CD14-positive monocyte (primary cell): ENCODE results near the gene PKP4. TPM values are rescaled to one million over a fixed set of nuclear protein-coding genes. Genes with fewer than 3 reads are reported as not detected.
"Not testable (repeated sequence)": the region's sequence is repeated elsewhere in the genome, so short reads cannot be mapped to it uniquely, and the experiment has no call there.

Source experiments
- DNase-seq, 3 donors: peaks; one replicate each; pipeline ENCODE4 v3.0.0-alpha.2; 2011 to 2022
- H2AFZ ChIP-seq: 2 replicates; pipeline ENCODE4 v1.6.0; 2012; ENCODE audit warnings: mild to moderate bottlenecking, low read depth, low read length, inconsistent platforms; ENCODE audit not compliant: insufficient read depth, poor library complexity, severe bottlenecking
- H3K27ac ChIP-seq, 2 donors: 1 replicate in 1 of 2; 2 replicates in 1 of 2; pipeline ENCODE4 v1.5.1; 2012 to 2013; ENCODE audit warnings: low read length in 2 of 2, control low read depth in 1 of 2, inconsistent platforms in 1 of 2, low read depth in 1 of 2, mild to moderate bottlenecking in 1 of 2
- H3K27me3 ChIP-seq, 2 donors: one replicate each; pipeline versions ENCODE4 v1.6.0 to v1.6.1; 2011 to 2013; ENCODE audit warnings: low read length in 2 of 2; ENCODE audit not compliant: control insufficient read depth in 2 of 2, insufficient read depth in 2 of 2
- H3K36me3 ChIP-seq, 2 donors: replicated peaks in 1 of 2; 1 replicate in 1 of 2; 2 replicates in 1 of 2; pipeline versions ENCODE4 v1.5.1 to v1.6.1; 2012 to 2013; ENCODE audit warnings: low read length in 2 of 2, control low read depth in 1 of 2, inconsistent platforms in 1 of 2, mild to moderate bottlenecking in 1 of 2; ENCODE audit not compliant: insufficient read depth in 2 of 2, control insufficient read depth in 1 of 2
- H3K4me1 ChIP-seq, 2 donors: 1 replicate in 1 of 2; 2 replicates in 1 of 2; pipeline versions ENCODE4 v1.5.1 to v1.6.1; 2012 to 2013; ENCODE audit warnings: low read length in 2 of 2, control low read depth in 1 of 2, inconsistent platforms in 1 of 2, mild to moderate bottlenecking in 1 of 2, moderate library complexity in 1 of 2; ENCODE audit not compliant: insufficient read depth in 2 of 2, control insufficient read depth in 1 of 2
- H3K4me2 ChIP-seq: replicated peaks from 2 replicates; pipeline ENCODE3; 2012; ENCODE audit warnings: low read length, moderate library complexity, mild to moderate bottlenecking; ENCODE audit not compliant: poor library complexity, severe bottlenecking; ENCODE audit errors: extremely low read depth
- H3K4me3 ChIP-seq, 3 experiments: fragments of 200-600 bp in 1 of 3; sonication (generic) in 1 of 3; replicated peaks in 1 of 3; 1 replicate in 2 of 3; 2 replicates in 1 of 3; pipeline ENCODE4 v1.5.1; 2011 to 2013; ENCODE audit warnings: low read length in 3 of 3, mild to moderate bottlenecking in 3 of 3, control low read depth in 2 of 3, low read depth in 2 of 3, inconsistent platforms in 1 of 3, moderate library complexity in 1 of 3
- H3K79me2 ChIP-seq: 2 replicates; pipeline ENCODE4 v1.6.0; 2012; ENCODE audit warnings: mild to moderate bottlenecking, control low read depth, inconsistent platforms, low read length, moderate library complexity; ENCODE audit not compliant: insufficient read depth
- H3K9ac ChIP-seq: 2 replicates; pipeline ENCODE4 v1.6.0; 2017; ENCODE audit warnings: low read length, mild to moderate bottlenecking; ENCODE audit not compliant: insufficient read depth, poor library complexity, severe bottlenecking
- H3K9me3 ChIP-seq, 2 donors: replicated peaks in 1 of 2; 1 replicate in 1 of 2; 2 replicates in 1 of 2; pipeline versions ENCODE4 v1.5.1 to v1.6.1; 2012 to 2013; ENCODE audit warnings: low read length in 2 of 2, control low read depth in 1 of 2; ENCODE audit not compliant: control insufficient read depth in 1 of 2, insufficient read depth in 1 of 2
- H4K20me1 ChIP-seq: 2 replicates; pipeline ENCODE4 v1.6.0; 2012; ENCODE audit warnings: mild to moderate bottlenecking, low read length, control low read depth, moderate library complexity; ENCODE audit not compliant: insufficient read depth
- H3K27ac Mint-ChIP-seq, 7 donors: one replicate each; pipeline ENCODE4 v1.8.0; 2020; ENCODE audit warnings: mild to moderate bottlenecking in 7 of 7, mixed read lengths in 7 of 7, moderate library complexity in 6 of 7, inconsistent platforms in 2 of 7
- H3K27me3 Mint-ChIP-seq, 3 donors: one replicate each; pipeline ENCODE4 v1.8.0; 2021 to 2022; ENCODE audit warnings: low read depth in 3 of 3, mild to moderate bottlenecking in 3 of 3, mixed read lengths in 3 of 3, moderate library complexity in 3 of 3, inconsistent platforms in 1 of 3
- H3K36me3 Mint-ChIP-seq, 2 donors: one replicate each; pipeline ENCODE4 v1.8.0; 2020; ENCODE audit warnings: mixed read lengths in 2 of 2, inconsistent platforms in 1 of 2, mild to moderate bottlenecking in 1 of 2
- H3K4me1 Mint-ChIP-seq: one replicate; pipeline ENCODE4 v1.8.0; 2020; ENCODE audit warnings: mild to moderate bottlenecking, mixed read lengths
- H3K4me3 Mint-ChIP-seq, 2 donors: one replicate each; pipeline ENCODE4 v1.8.0; 2020; ENCODE audit warnings: mild to moderate bottlenecking in 2 of 2, mixed read lengths in 2 of 2, moderate library complexity in 1 of 2
- H3K9me3 Mint-ChIP-seq, 7 donors: one replicate each; pipeline ENCODE4 v1.8.0; 2020 to 2022; ENCODE audit warnings: mixed read lengths in 7 of 7, mild to moderate bottlenecking in 6 of 7, moderate library complexity in 6 of 7, inconsistent platforms in 2 of 7
- WGBS: methylation state at CpG from one replicate; pipeline ENCODE4 v1.1.5; 2013; ENCODE audit warnings: missing lambda C conversion rate; ENCODE audit not compliant: insufficient coverage; 5-methylcytosine and 5-hydroxymethylcytosine counted together
- intact Hi-C, 2 donors: fragments of 100-400 bp; cut with micrococcal nuclease; formaldehyde crosslinking; loops; one replicate each; pipeline versions ENCODE4 v1.15.0 to v1.15.1; 2023
- polyA plus RNA-seq, 3 donors: library from polyadenylated mRNA; depleted of rRNA in 1 of 3; unstranded in 2 of 3; stranded (reverse) in 1 of 3; fragments of 300-500 nt in 2 of 3; fragments of >200 nt in 1 of 3; fragmentation: Illumina TruSeq in 2 of 3; gene quantifications; 1 replicate in 2 of 3; 2 replicates in 1 of 3; pipeline ENCODE4 v1.2.3, GENCODE V29; 2012 to 2021
- TF ChIP-seq, protein P1 (sequence below): fragments of 200-600 bp; IDR thresholded peaks from one replicate; pipeline ENCODE4 v1.8.0; 2022; ENCODE audit warnings: antibody characterized with exemption, mild to moderate bottlenecking

PKP4 gene
- polyA plus RNA-seq, 3 donors, result 0.33 to 9.4 (median 0.73) TPM

DNA sequence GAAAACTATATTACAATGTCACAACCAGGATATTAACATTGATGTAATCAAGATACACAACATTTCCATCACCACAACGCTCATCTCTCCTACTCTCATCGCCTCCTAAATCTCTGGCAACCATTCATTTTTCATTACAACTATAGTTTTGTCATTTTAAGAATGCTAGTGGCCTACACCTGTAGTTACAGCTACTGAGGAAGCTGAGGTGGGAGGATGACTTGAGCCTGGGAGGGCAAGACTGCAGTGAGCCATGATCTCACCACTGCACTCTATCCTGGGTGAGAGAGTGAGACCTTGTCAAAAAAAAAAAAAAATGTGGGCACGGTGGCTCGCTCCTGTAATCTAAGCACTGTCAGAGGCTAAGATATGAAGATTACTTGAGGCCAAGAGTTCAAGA lies 10.5 kb downstream of the PKP4 start:
- no peak for DNase-seq
- Mint-ChIP-seq H3K9me3 (peaks cover 0 to 7% (median 3%) of the 10 kb centered on the region in 7 donors), H3K27ac (no peak overlapping the region), H3K36me3 (peaks cover 14 to 24% of the 10 kb centered on the region in 2 donors), H3K27me3 (no peaks in the 10 kb centered on the region), H3K4me3 (no peak overlapping the region), H3K4me1 (peaks cover 3% of the 10 kb centered on the region)
- intact Hi-C loops, result no loop called here
- no peak overlapping the region for H2AFZ ChIP-seq
- H3K36me3 ChIP-seq, result no peaks in the 10 kb centered on the region
- H4K20me1 ChIP-seq, result no peaks in the 10 kb centered on the region
- H3K4me2 ChIP-seq, result no peak overlapping the region
- no peak overlapping the region for H3K4me3 ChIP-seq
- no peaks in the 10 kb centered on the region for H3K27me3 ChIP-seq
- WGBS, result no CpG with 5 or more reads among the region's 4 CpGs
- TF ChIP-seq, protein P1, sequence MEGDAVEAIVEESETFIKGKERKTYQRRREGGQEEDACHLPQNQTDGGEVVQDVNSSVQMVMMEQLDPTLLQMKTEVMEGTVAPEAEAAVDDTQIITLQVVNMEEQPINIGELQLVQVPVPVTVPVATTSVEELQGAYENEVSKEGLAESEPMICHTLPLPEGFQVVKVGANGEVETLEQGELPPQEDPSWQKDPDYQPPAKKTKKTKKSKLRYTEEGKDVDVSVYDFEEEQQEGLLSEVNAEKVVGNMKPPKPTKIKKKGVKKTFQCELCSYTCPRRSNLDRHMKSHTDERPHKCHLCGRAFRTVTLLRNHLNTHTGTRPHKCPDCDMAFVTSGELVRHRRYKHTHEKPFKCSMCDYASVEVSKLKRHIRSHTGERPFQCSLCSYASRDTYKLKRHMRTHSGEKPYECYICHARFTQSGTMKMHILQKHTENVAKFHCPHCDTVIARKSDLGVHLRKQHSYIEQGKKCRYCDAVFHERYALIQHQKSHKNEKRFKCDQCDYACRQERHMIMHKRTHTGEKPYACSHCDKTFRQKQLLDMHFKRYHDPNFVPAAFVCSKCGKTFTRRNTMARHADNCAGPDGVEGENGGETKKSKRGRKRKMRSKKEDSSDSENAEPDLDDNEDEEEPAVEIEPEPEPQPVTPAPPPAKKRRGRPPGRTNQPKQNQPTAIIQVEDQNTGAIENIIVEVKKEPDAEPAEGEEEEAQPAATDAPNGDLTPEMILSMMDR, result no peak
- H3K9me3 ChIP-seq, result no peaks in the 10 kb centered on the region
- peaks cover 51% of the 10 kb centered on the region for H3K79me2 ChIP-seq
- no peak overlapping the region for H3K9ac ChIP-seq
- H3K4me1 ChIP-seq, result no peaks in the 10 kb centered on the region
- no peak overlapping the region for H3K27ac ChIP-seq

DNA sequence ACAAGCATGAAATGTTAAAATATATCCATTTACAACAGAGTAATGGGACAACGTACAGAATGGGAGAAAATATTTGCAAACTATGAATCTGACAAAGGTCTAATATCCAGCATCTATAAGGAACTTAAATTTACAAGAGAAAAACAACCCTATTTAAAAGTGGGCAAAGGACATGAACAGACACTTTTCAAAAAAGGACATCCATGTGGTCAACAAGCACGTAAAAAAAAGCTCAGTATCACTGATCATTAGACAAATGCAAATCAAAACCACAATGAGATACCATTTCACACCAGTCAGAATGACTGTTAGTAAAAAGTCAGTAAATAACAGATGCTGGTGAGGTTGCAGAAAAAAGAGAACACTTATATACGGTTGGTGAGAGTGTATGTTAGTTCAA lies 16.1 kb downstream of the PKP4 start:
- intact Hi-C loops, H3K4me1 Mint-ChIP-seq, DNase-seq, H3K4me1 ChIP-seq, H3K79me2 ChIP-seq, H3K4me2 ChIP-seq, H2AFZ ChIP-seq, H3K9ac ChIP-seq, H3K27ac Mint-ChIP-seq, H3K27ac ChIP-seq, H3K4me3 ChIP-seq, H3K27me3 Mint-ChIP-seq, H3K36me3 ChIP-seq, H3K27me3 ChIP-seq, H3K4me3 Mint-ChIP-seq, H3K9me3 ChIP-seq, H4K20me1 ChIP-seq: not testable (repeated sequence)
- Mint-ChIP-seq H3K9me3 (peaks cover 0 to 12% (median 4%) of the 10 kb centered on the region in 7 donors), H3K36me3 (peaks cover 21 to 22% of the 10 kb centered on the region in 2 donors)
- WGBS, result 100% methylated on average over 1 of the region's 3 CpGs

DNA sequence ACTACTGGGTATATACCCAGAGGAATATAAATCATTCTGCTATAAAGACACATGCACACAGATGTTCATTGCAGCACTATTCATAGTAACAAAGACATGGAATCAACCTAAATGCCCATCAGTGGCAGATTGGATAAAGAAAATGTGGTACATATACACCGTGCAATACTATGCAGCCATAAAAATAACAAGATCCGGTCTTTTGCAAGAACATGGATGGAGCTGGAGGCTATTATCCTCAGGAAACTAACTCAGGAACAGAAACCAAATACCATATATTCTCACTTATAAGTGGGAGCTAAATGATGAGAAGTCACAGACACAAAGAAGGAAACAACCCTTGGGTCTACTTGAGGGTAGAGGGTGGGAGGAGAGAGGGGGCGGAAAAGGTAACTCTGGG lies 16.5 kb downstream of the PKP4 start:
- H3K4me2 ChIP-seq, H3K27ac ChIP-seq, H2AFZ ChIP-seq, H3K9ac ChIP-seq, H3K36me3 ChIP-seq, H3K4me1 ChIP-seq, H3K79me2 ChIP-seq, H3K9me3 ChIP-seq, H3K27me3 Mint-ChIP-seq, H3K4me1 Mint-ChIP-seq, H4K20me1 ChIP-seq, H3K4me3 Mint-ChIP-seq, H3K27ac Mint-ChIP-seq, DNase-seq, H3K27me3 ChIP-seq, H3K4me3 ChIP-seq, intact Hi-C loops: not testable (repeated sequence)
- Mint-ChIP-seq H3K9me3 (peaks cover 0 to 12% (median 4%) of the 10 kb centered on the region in 7 donors), H3K36me3 (peaks cover 21 to 22% of the 10 kb centered on the region in 2 donors)
- WGBS, result no CpG with 5 or more reads among the region's 3 CpGs
